Activated naive CD4-positive, alpha-beta T cell treated with anti-CD3 and anti-CD28 coated beads, Interleukin-2, amount 10 ng/mL, durations not matched to agents 7 days and 5 days (primary cell): ENCODE data around the gene ADCY7.
A peak's percentile ranks its signal among the peaks of the same experiment; 100 is the strongest.

Source experiments
- CTCF ChIA-PET: fragments of 350-600 bp; sonication (Branson Sonifier 250); formaldehyde crosslinking; loops from one replicate; lab custom pipeline; 2021; ENCODE audit warnings: antibody characterized with exemption; lab: Charles Lee
- DNase-seq: peaks from one replicate; pipeline ENCODE4 v3.0.0-alpha.2; 2020
- H3K27ac Mint-ChIP-seq: one replicate; pipeline ENCODE4 v1.8.0; 2021; ENCODE audit warnings: mild to moderate bottlenecking, moderate library complexity, mixed read lengths
- H3K27me3 Mint-ChIP-seq: one replicate; pipeline ENCODE4 v1.8.0; 2021; ENCODE audit warnings: mild to moderate bottlenecking, mixed read lengths
- H3K36me3 Mint-ChIP-seq: one replicate; pipeline ENCODE4 v1.8.0; 2021; ENCODE audit warnings: mixed read lengths
- H3K4me1 Mint-ChIP-seq: one replicate; pipeline ENCODE4 v1.8.0; 2021; ENCODE audit warnings: mixed read lengths
- H3K4me3 Mint-ChIP-seq: one replicate; pipeline ENCODE4 v1.8.0; 2021; ENCODE audit warnings: mild to moderate bottlenecking, moderate library complexity, mixed read lengths
- H3K9me3 Mint-ChIP-seq: one replicate; pipeline ENCODE4 v1.8.0; 2021; ENCODE audit warnings: mixed read lengths

Gene ADCY7

DNA sequence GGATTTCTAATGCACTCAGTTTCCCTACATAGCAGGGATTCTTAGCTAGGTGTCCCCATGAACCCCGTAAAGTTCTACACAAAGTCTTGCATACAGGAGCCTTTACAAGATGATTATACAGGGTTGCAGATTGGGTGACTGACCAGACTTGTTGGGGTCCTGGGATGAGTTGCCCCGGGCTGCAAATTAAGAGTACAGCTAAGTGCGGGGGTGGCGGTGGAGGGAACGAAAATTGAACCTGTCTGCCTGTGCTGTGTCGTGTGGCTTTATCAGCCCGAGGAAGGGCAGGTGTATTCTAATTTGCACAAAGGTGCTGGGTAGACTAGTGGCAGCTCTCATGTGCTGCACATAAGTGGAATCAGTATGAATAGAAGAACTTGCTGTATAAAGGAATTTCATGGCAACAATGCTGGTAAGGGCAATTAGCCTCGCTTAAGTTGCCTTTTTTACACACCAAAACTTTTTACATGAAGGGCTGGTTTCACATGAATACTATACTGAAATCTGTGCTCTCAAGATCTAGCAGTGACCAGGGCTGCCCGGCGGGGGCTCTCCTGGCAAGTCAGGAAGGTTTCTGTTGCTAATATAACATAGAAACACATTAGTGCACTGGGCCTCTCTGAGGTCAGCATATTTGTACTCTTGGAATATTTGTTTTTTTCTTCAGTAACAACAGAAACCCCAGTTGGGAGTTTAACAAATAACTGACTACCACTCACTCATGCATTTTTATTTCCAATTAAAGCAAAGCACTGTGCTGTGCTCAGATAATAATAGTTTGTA lies 50.7 kb downstream of the ADCY7 start:
- DNase-seq: peak; percentile 19
- Mint-ChIP-seq H3K4me1 (peaks cover 53% of the 10 kb centered on the region), H3K9me3 (no peaks in the 10 kb centered on the region), H3K36me3 (peaks cover 81% of the 10 kb centered on the region), H3K27me3 (no peaks in the 10 kb centered on the region), H3K27ac (peak overlapping the region; percentile 17), H3K4me3 (no peak overlapping the region)
- CTCF ChIA-PET: interaction anchor here (0.6 to 4.5 kb wide), 3 partner anchors 9 to 79 kb away, joined by 3 to 29 read pairs (median 5); no protein-coding TSS in a partner anchor

DNA sequence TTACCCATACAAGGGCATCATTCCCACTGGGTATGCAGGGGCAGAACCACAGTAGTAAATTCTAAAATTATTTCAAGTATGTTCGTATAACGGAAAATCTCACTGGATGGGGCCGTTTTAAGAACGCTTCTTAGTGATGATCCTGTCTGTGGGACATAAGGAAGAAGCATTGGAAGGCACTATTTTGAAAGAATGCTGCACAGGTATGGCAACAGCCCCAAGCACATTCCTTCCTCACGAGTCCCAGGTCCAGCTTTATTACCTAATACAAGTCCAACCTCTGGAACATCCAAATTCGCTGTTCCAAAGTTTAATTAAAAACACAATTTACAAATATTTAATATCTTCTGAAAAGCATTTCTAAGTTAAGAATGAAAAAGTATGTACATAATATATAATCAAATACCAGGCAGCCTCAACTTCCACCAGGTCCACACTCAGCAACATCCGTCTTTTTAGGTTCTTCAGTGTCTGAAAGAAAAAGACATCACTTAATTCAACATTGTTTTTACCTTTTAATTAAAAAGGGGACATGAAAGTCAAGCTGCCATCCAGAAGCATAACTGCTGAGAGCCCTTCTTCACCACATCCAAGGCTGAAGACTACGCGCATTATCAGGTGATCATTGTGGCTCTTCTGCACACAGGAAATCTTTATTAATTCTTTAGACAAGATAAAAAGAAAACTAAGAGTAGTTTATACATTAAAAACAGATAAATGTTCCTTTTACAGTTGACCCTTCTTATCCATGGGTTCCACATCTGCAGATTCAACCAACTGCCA lies 52.6 kb downstream of the ADCY7 start:
- Mint-ChIP-seq H3K27ac (peak overlapping the region; percentile 71), H3K27me3 (no peaks in the 10 kb centered on the region), H3K36me3 (peaks cover 72% of the 10 kb centered on the region), H3K9me3 (no peaks in the 10 kb centered on the region), H3K4me3 (no peak overlapping the region), H3K4me1 (peaks cover 45% of the 10 kb centered on the region)
- DNase-seq: no peak
- CTCF ChIA-PET: no interaction called here

DNA sequence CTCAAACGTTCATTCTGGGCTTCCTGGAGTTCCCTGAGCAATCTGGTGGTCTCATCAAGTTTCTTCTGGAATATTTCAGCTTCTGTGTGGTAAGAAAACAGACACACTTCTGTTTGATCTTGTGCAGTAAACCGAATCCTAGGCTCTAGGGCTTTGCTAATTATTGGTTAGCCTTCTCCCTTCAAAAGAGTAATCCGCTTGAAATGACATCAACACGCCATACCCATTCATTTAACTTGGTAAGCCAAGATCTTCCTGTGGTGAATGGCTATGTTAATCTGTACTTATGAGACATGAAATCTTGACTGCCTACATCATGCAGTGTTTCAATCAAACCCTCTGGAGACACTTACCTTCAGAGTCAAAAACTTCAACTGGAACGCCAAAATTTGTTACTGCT lies 54.0 kb downstream of the ADCY7 start:
- DNase-seq: no peak

DNA sequence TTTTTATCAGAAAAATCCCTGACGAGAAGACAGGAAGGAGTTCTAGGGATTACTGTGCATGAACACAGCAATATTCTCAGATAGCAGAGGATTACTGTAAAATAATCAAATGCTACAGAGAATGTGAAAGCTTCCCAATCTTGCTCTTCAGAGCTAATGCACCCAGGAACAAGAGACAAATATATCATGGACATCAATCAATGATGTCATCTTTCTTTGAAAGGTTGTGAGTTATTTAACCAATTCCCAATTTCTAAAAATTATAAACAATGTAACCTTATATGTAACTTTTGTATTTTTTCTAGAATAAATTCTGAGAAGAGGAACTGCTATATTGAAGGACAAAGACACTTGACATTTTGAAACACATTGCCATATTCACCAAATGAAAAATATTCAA lies 56.0 kb downstream of the ADCY7 start:
- H3K27ac Mint-ChIP-seq: no peak overlapping the region
- H3K9me3 Mint-ChIP-seq: no peaks in the 10 kb centered on the region

More for the DNA sequence above, 54.0 kb downstream of the ADCY7 start:
- H3K36me3 Mint-ChIP-seq: peaks cover 71% of the 10 kb centered on the region
- H3K27me3 Mint-ChIP-seq: no peaks in the 10 kb centered on the region
- H3K4me1 Mint-ChIP-seq: peaks cover 42% of the 10 kb centered on the region
- no peaks in the 10 kb centered on the region for H3K9me3 Mint-ChIP-seq
- CTCF ChIA-PET: interaction anchor here (3.6 kb wide), 1 partner anchor 35 kb away, joined by 26 read pairs; no protein-coding TSS in a partner anchor
- H3K4me3 Mint-ChIP-seq: no peak overlapping the region
- H3K27ac Mint-ChIP-seq: no peak overlapping the region

DNA sequence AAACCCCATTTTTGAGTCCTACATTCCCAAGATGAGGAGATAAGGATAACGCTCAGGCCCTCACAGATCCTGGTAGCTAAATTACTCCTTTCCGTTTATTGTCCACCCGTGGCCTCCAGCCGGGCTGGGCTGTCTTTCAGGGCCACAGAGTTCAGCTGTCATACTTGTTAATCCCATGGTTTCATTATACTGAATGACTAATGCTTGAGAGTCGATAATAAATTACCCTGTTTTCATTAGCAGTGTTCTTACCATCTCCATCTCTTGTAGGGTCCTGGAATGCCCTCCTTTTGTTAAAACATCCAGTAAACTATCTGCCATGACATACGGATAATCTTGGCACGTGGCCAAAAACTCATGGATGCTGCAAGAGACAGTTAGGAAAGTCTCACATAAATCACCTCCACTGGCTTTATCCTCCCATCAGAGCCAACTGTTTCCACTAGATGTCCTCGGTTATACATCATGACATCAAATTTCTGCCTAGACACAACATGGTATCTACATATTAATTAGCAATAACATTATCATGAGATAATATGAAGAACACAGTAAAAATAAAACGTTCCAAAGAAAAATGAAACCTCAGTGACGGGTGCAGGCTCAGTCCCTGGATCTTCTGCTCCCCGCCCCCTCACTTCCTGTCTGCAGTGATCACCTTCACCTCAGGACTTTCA lies 57.1 kb downstream of the ADCY7 start:
- Mint-ChIP-seq H3K4me1 (peaks cover 50% of the 10 kb centered on the region), H3K27ac (peak overlapping the region; percentile 24), H3K9me3 (no peaks in the 10 kb centered on the region), H3K4me3 (no peak overlapping the region), H3K36me3 (peaks cover 65% of the 10 kb centered on the region), H3K27me3 (no peaks in the 10 kb centered on the region)
- CTCF ChIA-PET: interaction anchor here (0.8 to 3.6 kb wide), 9 partner anchors 16 to 483 kb away, joined by 3 to 26 read pairs (median 4); no protein-coding TSS in a partner anchor
- DNase-seq: no peak

More for the DNA sequence above, 56.0 kb downstream of the ADCY7 start:
- no peak for DNase-seq
- peaks cover 63% of the 10 kb centered on the region for H3K36me3 Mint-ChIP-seq
- no peaks in the 10 kb centered on the region for H3K27me3 Mint-ChIP-seq
- CTCF ChIA-PET: interaction anchor here (0.8 to 3.6 kb wide), 9 partner anchors 17 to 484 kb away, joined by 3 to 26 read pairs (median 3); no protein-coding TSS in a partner anchor
- no peak overlapping the region for H3K4me3 Mint-ChIP-seq
- H3K4me1 Mint-ChIP-seq: peaks cover 44% of the 10 kb centered on the region

DNA sequence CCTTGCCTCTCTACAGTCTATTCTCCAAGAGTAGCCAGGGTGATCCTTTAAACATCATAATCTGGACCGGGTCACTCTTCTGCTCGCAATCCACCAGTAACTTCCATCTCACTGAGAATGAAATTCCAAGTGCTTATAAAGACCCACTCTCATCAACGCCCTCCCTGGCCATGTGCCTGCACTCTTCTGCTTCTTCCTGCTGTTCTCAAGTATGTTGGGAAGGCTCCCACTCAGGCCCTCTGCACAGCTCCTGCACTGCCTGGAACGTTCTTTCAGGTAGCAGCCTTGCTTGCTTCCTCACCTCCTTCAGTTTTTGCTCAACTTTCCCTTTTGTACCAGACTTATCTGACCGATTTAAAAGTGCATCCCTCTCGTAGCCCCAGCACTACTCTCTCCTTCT lies 58.0 kb downstream of the ADCY7 start:
- Mint-ChIP-seq H3K4me3 (no peak overlapping the region), H3K9me3 (no peaks in the 10 kb centered on the region), H3K4me1 (peaks cover 50% of the 10 kb centered on the region), H3K36me3 (peaks cover 66% of the 10 kb centered on the region), H3K27ac (peak overlapping the region; percentile 37), H3K27me3 (no peaks in the 10 kb centered on the region)
- CTCF ChIA-PET: interaction anchor here (1.1 to 6.9 kb wide), 6 partner anchors 9 to 343 kb away, joined by 3 to 156 read pairs (median 10); no protein-coding TSS in a partner anchor
- DNase-seq: no peak

DNA sequence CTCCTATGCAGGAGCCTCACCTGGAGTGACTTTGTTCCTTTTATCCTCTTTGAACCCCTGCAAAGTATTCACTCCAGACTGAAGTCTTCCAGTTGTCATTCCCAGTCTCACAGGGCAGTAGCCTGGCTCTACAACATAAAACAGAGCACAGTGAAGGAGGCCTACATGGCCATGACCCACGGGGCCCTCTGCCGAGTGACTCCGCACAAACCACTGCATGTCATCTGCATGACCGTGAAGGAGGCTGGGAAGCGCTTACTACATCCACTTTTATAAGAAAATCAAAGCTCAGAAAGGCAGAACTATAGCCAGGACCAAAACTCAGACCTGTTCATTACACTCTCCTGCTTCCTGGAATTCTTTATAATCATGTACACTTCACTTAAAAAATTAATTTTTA lies 59.9 kb downstream of the ADCY7 start:
- CTCF ChIA-PET: interaction anchor here (1.1 to 6.9 kb wide), 21 partner anchors 11 to 480 kb away, joined by 3 to 156 read pairs (median 9); partner anchors contain the start of genes BRD7 and CNEP1R1
- Mint-ChIP-seq H3K9me3 (no peaks in the 10 kb centered on the region), H3K4me1 (peaks cover 62% of the 10 kb centered on the region), H3K4me3 (no peak overlapping the region), H3K27me3 (no peaks in the 10 kb centered on the region), H3K27ac (no peak overlapping the region), H3K36me3 (peaks cover 64% of the 10 kb centered on the region)
- DNase-seq: no peak

DNA sequence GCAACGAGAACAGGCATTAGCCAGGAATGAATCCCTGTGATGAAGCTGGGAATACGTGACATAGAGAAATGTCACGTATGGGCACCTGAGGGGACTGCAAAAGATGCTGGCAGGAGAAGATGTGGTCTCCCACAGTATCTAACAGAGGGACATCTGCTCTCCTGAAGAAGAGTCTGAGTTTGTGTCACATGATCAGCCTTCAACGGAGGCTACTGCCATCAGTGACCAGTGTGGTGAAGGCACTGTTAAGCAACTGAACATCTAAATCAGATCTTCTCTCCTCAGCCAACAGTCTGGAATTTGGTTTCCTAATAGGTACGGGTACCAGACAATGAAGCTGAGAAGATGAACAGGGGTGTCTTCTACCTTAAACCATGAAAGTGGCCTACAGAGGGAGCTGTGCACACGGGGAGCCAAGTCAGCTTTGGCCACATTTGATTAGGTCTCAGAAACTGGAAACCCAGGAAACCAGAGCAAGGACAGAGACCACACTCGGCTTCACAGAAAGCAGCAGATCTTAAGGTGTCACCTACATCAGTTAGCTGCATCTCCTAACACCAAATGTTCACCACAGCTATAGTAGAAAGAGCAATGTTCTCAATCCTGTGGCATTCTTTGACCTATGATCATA lies 60.6 kb downstream of the ADCY7 start:
- peak overlapping the region; percentile 90 for H3K27ac Mint-ChIP-seq
- H3K4me3 Mint-ChIP-seq: no peak overlapping the region
- H3K4me1 Mint-ChIP-seq: peaks cover 67% of the 10 kb centered on the region
- no peaks in the 10 kb centered on the region for H3K9me3 Mint-ChIP-seq
- H3K27me3 Mint-ChIP-seq: no peaks in the 10 kb centered on the region
- CTCF ChIA-PET: interaction anchor here (0.7 to 6.9 kb wide), 36 partner anchors 11 to 480 kb away, joined by 3 to 156 read pairs (median 5); partner anchors contain the start of gene BRD7
- H3K36me3 Mint-ChIP-seq: peaks cover 64% of the 10 kb centered on the region
- DNase-seq: peak; percentile 85

DNA sequence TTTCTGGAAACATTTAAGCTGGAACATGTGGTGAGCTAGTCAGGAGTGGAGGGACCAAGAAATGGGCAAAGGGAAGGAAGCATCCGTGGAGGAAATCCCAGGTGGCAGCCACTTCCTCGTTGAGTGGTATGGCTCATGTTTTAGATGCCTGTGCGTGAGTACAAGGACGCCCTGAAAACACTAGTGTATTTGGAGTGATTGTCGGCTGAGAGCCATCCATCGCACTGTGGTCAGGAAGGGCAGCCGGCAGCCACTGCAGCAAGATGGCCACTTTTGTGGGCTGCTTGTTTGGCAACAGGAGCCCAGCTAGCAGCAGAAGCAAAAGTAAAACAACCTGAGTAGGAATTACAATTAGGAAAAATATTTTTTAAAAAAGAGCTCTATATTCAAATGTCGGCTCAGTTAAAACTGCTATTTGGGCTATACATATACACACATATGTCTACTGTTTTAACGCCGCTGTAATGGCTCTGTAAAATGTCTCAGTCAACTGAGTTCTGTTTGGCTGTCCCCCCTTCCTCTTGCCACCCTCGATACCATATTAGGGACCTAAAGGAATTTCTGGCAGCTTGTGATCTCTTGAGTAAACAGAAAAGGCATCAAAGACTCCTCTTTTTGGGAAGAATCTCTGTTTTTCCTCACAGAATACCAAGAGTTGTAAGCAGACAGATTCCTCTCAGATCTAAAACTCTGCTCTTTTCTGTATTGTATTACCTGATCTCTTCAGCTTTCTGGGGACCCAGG lies 63.3 kb downstream of the ADCY7 start:
- DNase-seq: no peak
- Mint-ChIP-seq H3K4me1 (peaks cover 72% of the 10 kb centered on the region), H3K9me3 (peaks cover 3% of the 10 kb centered on the region), H3K27ac (peak overlapping the region; percentile 63), H3K27me3 (no peaks in the 10 kb centered on the region), H3K4me3 (no peak overlapping the region), H3K36me3 (peaks cover 71% of the 10 kb centered on the region)
- CTCF ChIA-PET: interaction anchor here (1.0 to 6.9 kb wide), 7 partner anchors 11 to 477 kb away, joined by 4 to 156 read pairs (median 8); no protein-coding TSS in a partner anchor

DNA sequence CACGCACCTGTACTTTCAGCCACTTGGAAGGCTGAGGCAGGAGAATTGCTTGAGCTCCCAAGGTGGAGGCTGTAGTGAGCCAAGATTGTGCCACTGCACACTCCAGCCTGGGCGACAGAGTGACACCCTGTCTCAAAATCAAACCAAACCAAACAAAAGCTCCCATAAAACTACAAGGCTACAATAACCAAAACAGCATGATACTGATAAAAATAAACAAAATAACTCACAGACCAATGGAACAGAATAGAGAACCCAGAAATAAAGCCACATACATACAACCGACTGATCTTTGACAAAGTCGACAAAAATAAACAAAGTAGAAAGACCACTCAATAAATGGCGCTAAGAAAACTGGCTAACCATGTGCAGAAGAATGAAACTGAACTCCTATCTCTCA lies 65.2 kb downstream of the ADCY7 start:
- Mint-ChIP-seq H3K27me3 (no peaks in the 10 kb centered on the region), H3K27ac (peak overlapping the region; percentile 11), H3K36me3 (peaks cover 59% of the 10 kb centered on the region), H3K4me1 (peaks cover 82% of the 10 kb centered on the region), H3K4me3 (no peak overlapping the region), H3K9me3 (peaks cover 3% of the 10 kb centered on the region)
- CTCF ChIA-PET: no interaction called here
- no peak for DNase-seq

DNA sequence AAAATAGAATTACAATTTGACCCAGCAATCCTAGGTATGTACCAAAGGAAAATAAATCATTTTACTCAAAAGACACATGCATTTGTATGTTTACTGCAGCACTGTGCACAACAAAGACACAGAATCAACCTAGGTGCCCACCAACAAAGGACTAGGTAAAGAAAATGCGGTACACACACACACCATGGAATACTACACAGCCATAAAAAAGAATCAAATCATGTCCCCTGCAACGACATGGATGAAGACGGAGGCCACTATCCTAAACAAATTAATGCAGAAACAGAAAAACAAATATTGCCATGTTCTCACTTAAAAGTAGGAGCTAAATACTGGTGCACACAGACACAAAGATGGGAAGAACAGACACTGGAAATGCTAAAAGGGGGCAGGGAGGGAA lies 66.2 kb downstream of the ADCY7 start:
- Mint-ChIP-seq H3K4me1 (peaks cover 82% of the 10 kb centered on the region), H3K36me3 (peaks cover 57% of the 10 kb centered on the region), H3K27ac (peak overlapping the region; percentile 71), H3K4me3 (no peak overlapping the region), H3K9me3 (peaks cover 3% of the 10 kb centered on the region), H3K27me3 (no peaks in the 10 kb centered on the region)
- CTCF ChIA-PET: no interaction called here
- no peak for DNase-seq

DNA sequence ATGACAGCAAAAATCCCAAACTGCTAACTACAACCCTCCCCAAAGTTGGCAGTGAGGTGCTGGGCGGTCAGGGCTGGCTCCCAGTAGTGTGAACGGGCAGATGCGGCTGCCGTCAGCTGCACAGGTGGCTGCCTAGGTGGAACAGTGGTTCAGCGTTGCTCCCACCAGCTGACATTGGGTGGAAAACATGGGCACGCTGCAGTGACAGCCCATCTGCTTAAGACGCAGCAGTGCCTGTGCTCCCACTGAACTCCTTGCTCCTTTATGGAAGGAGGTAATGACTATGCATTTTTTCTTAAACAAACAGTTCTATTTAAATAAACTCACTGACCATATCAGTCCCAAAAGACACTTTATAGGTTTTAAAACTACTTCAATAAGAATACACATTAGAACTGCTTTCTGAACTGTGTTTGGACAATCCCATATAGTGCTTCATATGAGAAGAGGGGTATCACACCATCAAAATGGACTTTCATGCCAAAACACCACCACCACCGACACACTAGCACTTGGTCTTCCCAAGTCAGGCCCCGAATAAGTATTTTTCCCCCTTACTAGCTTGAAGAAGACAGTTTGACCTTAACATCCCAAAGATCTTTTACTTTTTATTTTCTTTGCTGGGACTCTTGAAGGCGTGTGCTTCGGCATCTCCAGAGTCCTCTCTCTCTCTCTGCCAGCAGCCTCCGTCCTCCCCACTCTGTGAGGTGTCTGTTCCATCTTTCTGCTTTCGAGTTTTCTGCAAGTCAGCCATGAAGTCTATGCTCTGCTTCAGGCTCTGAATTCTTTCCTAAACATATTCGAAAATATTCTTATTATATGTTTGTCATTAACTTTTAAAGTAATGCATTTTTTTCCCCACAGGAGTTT lies 68.0 kb downstream of the ADCY7 start:
- DNase-seq: no peak
- no peaks in the 10 kb centered on the region for H3K27me3 Mint-ChIP-seq
- peaks cover 3% of the 10 kb centered on the region for H3K9me3 Mint-ChIP-seq
- peaks cover 85% of the 10 kb centered on the region for H3K4me1 Mint-ChIP-seq
- H3K27ac Mint-ChIP-seq: peak overlapping the region; percentile 98
- H3K4me3 Mint-ChIP-seq: no peak overlapping the region
- CTCF ChIA-PET: interaction anchor here (0.6 to 1.3 kb wide), 3 partner anchors 21 to 259 kb away, joined by 3 to 5 read pairs (median 3); no protein-coding TSS in a partner anchor
- H3K36me3 Mint-ChIP-seq: peaks cover 55% of the 10 kb centered on the region
